Dermis blood vessel endothelial cell (primary cell): Measurements from ENCODE around the gene SHC2. TPM values are rescaled to one million over a fixed set of nuclear protein-coding genes. Genes with fewer than 3 reads are reported as not detected.
"Not testable (repeated sequence)": the region's sequence is repeated elsewhere in the genome, so short reads cannot be mapped to it uniquely, and the experiment has no call there.

Experiments used
- DNase-seq: peaks from one replicate; pipeline ENCODE4 v3.0.0; 2010
- total RNA-seq: library from RNA; depleted of rRNA; stranded (reverse); fragments of >200 nt; gene quantifications from 2 replicates; pipeline ENCODE4 v1.2.3, GENCODE V29; 2014

SHC2 gene
- total RNA-seq, 1 donor from 2014 or later = 8.3 TPM

DNA sequence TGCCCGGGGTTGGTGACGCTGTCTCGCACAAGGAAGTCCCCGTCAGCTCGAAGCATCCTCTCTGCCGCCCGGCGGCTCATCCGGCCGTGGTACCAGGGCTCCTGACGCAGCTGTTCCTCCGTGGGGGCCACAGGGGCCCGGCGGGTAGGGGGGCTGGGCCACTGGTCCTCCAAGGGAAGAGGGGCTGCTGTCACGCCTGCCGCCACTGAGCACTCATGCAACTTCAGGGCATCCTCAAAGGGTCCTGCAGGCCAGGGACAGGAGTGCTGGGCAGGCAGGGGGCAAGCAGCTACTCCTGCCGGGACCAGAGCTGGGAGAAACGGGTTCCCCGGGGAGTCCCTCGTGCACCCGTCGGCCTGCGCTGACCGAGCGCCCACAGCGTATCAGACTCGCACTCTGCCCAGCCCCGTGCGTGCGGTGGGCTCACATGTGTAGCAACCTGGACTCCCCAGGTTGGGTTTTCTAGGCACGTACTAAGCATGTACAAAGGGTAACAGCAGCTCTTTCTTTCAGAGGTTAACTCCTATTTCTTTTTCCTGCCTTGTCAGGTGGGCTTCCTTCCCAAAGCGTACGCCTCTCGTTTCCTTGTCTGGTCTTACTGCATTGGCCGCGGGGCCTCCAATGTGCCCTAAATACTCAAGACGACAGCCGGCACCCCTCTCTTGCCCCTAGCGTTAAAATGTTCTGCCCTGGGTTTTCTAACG lies 38.5 kb downstream of the SHC2 start:
- DNase-seq = no peak

DNA sequence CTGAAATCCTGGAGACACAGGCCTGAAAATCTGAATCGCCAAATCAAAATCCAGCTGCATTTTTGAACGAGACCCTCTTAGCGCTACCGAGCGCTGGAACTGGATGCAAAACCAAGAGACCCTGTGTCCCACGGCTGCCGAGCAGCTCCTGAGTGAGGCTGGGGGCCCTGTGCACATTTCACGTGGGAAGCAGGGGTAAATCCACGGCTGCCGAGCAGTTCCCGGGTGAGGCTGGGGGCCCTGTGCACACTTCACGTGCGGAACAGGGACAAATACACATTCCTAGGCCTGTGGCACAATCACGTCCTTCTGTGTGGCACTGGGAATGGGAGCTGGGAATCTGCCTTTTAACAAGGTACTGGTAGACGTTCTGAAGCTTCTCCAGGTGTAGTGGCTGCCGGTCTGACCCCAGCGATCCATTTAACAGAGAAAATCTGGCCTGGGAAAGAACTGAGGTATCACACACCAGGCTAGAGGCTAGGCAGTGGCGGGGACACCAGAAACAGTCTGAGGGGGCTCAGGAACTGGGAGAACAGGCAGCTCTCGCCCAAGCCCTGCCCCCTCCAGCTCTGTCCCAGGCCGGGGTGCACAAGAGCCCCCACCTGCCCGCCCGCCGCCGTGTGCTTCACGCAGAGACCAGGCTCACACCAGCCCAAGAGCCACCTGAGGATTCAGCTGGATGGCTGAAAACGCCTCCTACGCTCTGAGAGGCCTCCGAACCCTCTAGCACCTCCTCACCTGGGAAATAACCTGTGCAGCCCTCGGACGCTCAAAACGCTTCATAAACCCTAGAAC lies 40.9 kb downstream of the SHC2 start:
- DNase-seq = no peak

DNA sequence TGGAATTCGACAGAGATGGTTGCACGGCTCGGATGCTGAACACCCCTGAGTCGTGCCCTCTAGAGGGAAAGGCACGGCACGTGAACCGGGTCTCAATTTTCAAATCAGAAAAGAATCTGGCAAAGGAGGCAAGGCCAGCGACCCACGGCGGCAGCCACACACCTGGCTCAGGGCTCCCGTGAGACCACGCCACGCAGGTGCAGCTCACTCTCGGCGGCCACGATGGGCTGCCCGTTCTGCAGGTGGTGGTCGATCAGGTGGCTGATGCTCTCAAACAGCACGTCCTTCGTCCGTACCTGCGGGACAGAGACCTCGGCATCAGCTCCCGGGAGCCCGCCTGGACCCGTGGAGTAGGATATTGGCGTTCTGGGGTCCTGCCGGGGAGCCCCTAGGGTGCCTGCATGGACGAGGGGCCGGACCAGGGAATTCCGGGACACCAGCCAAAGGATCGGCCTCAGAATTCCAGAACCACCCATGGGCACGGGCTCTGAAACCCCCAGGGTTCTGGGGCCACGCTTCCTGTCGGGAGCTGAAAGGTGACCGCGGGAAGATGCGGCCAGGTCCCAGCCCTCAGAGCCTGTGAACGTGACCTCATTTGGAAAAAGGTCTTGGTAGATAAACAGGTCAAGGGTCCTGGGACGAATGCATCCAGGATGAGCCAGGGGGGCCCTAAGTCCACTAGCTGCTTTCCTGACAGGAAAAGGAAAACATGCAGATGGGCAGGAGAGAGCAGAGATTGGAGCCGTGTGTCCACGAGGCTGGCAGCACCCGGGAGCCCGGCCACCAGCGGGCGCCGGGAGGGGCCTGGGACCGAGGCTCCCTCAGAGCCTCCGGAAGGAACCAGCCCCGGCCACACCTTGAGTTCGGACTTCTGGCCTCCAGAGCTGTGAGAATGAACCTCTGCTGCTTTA lies 41.8 kb downstream of the SHC2 start:
- peak; percentile 41 for DNase-seq

DNA sequence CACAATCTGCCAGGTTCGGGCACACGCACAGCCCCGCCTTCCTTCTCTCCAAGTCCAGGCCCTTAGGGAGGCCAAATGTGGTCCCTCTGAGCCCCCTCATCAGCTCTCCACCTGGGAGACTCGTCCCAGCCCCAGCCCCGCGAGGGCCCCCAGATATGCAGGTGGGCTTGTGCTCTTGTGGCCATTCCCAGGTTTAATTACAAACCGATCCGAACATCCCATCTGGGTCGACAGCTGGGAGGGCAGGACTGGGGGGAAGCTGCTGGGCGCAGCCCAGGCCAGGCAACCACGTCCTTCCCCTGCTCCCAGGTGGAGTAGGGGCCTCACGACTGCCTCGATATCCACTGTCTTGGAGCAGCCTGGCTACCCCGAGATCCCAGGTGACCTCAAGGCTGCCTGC lies 44.4 kb downstream of the SHC2 start:
- DNase-seq = no peak

DNA sequence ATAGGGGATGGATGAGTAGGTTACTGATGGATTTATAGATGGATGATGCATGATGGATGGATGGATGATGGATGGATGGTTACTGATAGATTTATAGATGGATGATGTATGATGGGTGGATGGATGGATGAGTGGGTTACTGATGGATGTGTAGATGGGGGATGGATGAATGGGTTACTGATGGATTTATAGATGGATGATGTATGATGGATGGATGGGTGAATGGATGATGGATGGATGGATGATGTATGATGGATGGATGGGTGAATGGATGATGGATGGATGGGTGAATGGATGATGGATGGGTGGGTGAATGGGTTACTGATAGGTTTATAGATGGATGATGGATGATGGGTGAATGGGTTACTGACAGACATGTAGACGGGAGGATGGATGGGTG lies 45.5 kb downstream of the SHC2 start:
- no peak for DNase-seq

DNA sequence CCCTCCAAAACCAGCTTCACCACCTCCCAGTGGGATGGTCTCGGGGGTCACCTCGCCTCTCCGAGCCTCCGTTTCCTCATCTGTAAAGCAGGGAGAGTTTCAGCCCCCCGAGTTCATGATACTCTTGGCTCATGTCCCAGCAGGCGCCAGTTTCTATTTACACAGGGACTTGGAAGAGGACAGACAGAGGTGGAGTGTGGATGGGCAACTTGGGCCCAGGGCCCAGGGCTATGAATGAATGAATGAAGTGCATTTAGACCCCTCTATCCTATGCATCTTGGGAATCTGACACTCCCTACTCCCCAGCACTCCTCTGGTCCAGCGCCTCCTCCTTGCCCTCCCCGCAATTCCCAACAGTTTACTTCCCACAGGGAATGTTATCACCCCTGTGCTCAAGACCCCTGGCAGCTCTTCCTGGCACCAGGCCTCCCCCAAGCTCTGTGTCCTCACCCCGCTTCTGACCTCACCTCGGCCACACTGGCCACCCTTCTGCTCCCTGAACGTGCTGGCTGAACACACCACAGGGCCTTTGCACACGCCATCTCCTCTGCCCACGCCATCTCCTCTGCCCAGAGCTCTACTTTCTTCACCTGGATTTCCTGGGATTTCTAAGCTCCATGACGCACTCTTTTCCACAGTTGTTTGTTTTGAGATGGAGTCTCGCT lies 46.9 kb downstream of the SHC2 start:
- no peak for DNase-seq

DNA sequence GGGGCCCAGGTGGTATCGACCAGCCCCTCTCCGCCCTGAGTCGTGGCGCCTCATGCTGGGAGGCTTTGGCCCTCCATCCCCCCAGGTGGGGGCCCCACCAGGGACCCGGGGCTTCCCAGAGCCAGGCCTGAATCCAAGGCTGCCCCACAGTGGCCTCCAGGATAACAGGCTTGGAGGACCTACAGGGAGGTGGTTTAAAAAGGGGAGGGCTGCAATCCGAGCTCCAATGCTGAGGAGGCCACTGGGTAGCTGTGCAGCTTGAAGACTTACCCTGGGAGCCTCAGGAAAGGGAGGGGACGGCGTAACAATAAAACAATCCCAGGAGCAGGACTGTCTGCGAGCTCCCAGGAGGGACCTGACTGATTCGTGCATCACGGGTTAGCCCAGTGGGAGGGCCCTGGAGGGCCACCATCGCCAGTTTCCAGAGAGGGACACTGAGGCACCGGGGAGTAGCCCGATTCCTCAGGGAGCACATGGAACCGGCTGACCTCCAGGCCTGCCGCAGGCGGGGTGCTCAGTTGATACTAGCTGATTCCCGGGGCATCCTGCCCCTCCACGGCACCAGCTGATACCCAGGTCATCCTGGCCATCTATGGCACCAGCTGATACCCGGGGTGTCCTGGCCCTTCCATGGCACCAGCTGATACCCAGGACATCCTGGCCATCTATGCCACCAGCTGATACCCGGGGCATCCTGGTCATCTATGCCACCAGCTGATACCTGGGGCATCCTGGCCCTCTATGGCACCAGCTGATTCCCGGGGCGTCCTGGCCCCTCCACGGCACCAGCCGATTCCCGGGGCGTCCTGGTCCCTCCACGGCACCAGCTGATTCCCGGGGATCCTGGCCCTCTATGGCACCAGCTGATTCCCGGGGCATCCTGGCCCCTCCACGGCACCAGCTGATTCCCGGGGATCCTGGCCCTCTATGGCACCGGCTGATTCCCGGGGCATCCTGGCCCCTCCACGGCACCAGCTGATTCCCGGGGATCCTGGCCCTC lies 48.2 kb downstream of the SHC2 start:
- no peak for DNase-seq

DNA sequence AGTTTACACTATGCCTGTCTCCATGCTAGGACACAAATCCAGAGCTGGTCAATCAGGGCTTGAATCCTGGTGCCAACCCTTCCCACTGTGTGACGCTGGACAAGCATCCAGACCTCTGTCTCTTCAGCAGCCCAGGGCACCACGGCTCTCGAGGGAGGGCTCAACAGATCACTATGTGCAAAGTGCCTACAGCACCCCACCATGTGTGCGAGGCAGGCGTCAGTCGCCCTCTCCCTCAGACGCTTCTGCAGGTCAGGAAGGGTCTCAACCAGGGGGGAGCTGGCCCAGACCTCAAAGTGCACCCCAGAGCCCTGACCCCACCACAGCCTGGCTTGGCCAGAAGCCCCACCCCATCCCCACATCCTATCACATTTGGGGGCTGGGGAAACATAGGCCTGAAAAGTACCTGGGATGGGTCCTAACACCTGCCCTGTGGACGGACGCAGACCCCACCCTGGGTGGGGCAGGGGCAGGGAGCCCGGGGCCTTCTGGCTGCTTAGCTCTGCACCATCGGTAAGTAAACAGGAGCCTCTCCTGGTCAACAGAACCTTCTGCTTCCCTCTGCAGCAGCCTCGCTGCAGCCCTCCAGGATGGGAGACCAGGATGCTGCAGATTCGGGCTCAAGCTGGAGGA lies 49.0 kb downstream of the SHC2 start:
- DNase-seq = no peak

DNA sequence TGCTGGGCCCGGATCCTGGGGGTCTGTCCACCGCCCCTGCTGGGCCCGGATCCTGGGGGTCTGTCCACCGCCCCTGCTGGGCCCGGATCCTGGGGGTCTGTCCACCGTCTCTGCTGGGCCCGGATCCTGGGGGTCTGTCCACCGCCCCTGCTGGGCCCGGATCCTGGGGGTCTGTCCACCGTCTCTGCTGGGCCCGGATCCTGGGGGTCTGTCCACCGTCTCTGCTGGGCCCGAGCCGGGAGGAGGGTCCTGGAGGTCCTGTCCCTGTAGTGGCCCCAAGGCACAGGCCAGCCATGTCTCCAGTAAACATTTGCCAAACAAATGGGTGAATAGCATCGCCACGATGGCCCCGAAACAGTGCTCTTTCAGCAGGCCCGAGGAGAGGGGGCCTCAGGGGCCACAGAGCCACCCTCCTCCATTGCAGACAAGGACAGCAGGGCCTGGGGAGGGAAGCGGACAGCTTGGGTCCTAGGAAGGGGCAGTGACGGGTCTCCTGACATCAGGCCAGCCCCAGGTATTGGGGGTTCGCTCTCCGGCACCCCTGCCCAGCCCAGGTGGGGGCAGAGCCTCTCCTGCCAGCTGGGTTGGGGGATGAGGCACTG lies 49.6 kb downstream of the SHC2 start:
- DNase-seq = not testable (repeated sequence)

DNA sequence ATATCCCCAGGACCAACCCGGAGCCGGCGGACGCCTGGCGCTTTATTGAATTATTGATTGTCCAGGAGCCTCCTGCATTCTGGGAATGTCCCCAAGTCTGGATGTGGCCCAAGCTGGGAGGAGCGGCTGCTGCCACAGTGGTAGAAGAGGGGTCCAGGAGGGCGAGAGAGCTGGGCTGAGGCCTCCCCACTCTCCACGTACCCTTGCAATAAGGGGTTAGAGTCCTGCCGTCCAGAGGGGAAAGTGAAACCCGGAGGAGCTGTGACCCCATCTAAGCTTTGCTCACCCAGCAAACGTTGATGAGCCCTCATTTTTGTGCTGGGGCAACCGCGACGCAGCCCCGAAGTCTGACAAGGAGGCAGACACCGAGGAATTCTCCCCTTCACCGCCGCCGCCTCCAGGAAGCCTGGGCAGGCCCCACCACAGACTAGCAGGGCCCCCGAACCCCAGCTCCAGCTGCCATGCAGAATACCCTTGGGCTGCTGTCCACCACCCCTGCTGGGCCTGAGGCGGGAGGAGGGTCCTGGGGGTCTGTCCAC lies 50.5 kb downstream of the SHC2 start:
- no peak for DNase-seq

DNA sequence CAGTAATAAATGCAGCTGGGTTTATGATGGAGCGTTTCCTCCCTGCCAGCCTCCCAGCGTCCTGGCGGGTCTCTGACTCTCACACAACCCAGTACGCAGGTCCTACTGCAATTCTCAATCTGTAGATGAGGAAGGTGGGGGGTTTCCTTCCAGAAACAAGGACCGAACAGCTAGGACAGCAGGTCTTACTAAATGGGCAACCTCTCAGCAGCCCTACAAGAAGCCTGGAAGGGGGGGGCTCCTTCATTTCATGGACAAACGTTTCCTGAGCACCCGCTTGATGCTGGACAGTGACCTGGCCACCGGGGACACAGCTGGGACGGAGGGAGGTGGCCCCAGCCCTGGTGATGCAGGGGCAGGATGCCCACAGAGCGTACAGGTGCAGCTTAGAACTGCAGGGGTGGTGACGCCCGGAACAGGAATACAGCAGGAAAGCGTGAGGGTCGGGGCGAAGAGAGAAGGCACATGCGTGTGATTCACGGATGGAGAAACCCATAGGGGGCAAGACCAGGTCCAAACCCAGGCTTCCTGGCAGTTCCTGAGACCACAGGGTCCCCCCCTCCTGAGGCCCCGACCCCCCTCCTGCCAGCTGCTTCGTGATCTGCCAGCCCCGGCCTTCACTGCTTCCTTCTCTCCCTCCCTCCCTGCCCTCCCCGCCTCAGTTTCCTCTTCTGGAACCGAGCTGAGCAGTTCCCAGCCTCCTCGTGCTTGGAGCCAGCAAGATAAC lies 51.2 kb downstream of the SHC2 start:
- peak; percentile 11 for DNase-seq

DNA sequence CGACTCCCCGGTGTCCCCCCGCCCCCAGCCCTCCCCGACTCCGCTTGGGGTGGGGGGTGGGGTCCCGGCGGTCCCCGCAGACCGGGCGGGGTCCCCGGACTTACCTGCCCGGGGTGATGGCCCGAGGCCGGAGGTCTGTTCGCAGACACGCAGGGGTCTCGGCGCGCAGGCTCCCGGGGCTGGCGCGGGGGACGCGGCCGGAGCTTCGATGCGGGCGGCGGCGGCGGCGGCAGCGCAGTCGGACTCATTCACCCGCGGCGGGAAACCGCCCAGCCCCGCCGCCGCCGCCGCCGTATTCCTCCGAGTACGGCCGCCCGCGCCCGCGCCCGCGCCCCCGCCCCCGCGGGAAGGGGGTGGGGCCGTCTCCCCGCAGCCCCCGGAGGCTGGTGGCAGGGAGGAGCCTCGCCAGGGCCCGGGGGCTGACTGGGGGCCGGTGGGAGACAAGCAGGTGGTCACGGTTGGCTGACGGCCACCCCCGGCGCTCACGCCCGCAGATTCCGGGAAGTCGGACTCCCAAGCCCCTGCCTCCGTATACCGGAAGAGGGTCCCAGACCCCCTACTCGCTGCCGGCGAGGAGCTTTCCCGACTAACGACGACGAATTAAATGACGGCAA lies 51.8 kb downstream of the SHC2 start, which contains the start of gene C2CD4C:
C2CD4C (minus strand) TSS at position 246 of the 614 bp plus-strand sequence. CDS start 786 bp downstream, outside the sequence.
- peak; percentile 27 for DNase-seq

DNA sequence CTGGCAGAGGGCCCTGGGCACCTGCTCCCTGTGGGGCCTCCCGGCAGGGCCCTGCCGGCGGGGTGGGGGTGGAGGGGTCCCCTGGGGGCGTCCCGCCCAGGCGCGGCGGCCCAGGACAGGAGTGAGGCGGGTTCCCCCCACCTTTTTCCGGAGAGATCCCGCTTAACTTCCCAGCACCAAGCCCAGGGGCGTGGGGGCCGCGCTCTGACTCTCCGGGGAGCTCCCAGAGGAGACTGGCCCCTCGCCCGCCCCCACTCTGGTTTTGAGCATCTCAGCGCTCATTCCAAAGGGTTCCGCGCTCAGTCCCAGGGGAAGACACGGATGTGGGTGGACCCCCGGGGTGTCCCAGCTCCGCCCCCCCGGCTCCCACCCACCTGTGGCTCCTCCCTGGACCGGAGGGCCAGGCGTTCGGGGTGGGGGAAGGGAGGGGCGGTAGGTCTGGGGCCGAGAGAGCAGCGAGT lies 52.4 kb downstream of the SHC2 start:
- no peak for DNase-seq

DNA sequence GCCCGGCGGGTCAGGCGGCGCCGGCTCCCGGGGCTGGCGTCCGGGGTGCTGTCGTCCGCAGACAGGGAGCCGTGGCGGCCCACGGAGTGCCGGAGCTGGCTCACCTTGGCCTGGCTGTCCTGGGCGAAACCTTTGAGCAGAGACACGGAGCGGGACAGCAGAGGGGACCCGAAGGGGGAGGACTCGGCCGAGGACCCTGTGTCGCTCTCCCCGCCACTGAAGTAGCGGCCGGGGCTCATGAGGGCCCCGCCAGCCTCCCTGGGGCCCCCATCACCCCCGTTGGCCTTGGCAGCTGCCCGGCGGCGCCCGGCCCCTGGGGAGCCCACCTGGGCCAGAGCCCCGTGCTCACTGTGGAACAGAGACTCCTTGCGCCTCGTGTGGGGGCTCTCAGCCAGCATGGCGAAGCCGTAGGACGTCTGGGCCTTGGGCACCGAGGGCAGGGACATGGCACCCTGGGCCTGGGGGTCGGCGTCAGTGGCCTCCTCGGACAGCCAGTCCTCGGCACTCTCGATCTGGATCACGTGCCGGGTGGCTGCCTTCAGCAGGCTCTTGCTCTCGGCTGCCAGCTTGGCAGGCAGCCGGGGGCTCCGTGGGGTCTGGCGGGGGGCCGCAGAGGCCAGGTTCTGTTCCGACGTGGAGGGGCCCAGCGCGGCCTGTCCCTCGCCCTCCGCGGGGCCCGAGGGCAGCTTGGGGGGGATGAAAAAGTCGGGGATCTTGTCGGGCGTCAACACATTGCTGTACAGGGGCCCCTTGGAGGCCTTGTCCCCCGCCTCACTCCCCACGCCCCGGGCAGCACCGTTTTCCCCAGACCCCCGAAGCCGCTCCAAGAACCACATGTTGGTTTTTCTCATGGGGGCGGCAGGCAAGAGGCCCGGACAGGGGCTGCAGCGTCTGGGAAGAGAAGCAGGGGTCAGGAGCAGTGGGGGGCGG lies 53.1 kb downstream of the SHC2 start:
- no peak for DNase-seq

DNA sequence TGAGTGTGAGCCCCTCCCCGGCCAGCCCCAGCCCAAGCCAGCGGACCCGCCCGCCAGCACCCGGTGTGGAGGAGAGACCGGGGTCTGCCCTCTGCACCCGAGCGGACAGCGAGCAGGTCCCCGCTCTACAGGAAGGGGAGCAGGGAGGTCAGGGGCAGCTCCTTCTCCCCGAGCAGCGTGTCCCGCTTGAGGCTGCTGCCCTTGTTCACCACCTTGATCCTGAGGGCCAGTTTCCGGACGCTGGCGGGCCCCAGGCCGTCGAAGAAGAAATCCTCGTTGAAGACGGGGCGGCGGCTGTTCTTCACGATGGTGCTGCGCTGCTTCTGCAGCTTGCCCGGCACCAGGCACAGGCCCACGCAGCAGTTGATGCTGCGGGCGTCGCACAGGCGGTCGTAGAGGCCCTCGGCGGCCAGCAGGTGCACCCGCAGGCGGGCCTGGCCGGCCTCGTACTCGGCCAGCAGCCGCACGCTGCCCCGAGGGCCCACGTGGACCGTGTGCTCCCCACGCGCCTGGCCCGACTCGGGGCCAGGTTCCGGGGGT lies 53.8 kb downstream of the SHC2 start:
- DNase-seq = no peak

DNA sequence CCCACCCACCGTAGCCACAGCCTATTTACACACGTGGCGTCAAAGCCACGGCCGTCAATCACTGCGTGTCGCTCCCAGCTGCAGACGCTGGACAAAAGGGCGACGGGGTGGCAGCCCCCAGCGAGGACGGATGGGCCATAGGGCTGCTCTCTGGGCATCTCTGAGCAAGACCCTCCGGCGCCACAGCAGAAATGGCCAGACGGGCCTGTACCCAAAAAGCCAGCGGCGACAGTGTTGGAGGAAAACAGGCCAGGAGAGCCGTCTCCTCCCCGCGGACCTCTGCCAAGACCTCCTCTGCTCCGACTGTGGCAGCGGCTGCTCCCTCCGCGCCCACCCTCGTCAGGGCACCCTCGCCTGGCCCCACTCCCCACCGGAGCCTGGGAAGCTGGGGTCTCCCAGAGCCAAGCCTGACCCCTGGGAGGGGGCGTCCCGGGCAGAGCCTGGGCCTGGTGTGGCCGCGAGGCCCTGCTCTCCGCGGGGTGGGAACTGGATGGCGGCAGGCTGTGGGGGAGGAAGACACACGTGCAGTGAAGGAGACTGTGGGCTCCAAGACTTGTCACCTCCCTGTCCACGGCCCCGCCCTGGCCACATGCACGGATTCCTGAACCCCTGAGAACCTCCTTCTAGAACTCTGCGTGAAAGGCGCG lies 54.6 kb downstream of the SHC2 start:
- no peak for DNase-seq
